Fibroblast of pulmonary artery (primary cell): ENCODE measurements around the gene PIEZO2.
"Not testable (repeated sequence)": the region's sequence is repeated elsewhere in the genome, so short reads cannot be mapped to it uniquely, and the experiment has no call there.

ENCODE experiments used
- DNase-seq: peaks from one replicate; pipeline ENCODE4 v3.0.0-alpha.2; 2010; ENCODE audit warnings: low read depth
- H3K4me3 ChIP-seq: replicated peaks from 2 replicates; pipeline ENCODE4 v1.5.1; 2011; ENCODE audit warnings: low read depth, mild to moderate bottlenecking, control low read depth, low read length, moderate library complexity
- CTCF ChIP-seq: IDR thresholded peaks from 2 replicates; pipeline ENCODE4 v1.5.1; 2011; ENCODE audit warnings: mild to moderate bottlenecking, control low read depth, low read length, inconsistent platforms; ENCODE audit errors: missing control alignments

PIEZO2 gene

GRCh38 chr18:10847907-10848306 is 301.5 kb downstream of the PIEZO2 start:
- no peak for DNase-seq
- no peak for TF ChIP-seq CTCF

GRCh38 chr18:10847408-10847790 is 302.0 kb downstream of the PIEZO2 start:
- H3K4me3 ChIP-seq = no peak overlapping the region
- DNase-seq = no peak
- TF ChIP-seq CTCF = no peak

More at GRCh38 chr18:10847907-10848306, 301.5 kb downstream of the PIEZO2 start:
- H3K4me3 ChIP-seq = no peak overlapping the region

- no peak for DNase-seq
- TF ChIP-seq CTCF = no peak
- no peak overlapping the region for H3K4me3 ChIP-seq
These were observed 302.5 kb downstream of the PIEZO2 start for GRCh38 chr18:10846657-10847407.

- DNase-seq, H3K4me3 ChIP-seq: not testable (repeated sequence)
These were observed 303.3 kb downstream of the PIEZO2 start for GRCh38 chr18:10846035-10846434.

GRCh38 chr18:10843565-10843964 is 305.8 kb downstream of the PIEZO2 start:
- no peak for DNase-seq
- no peak overlapping the region for H3K4me3 ChIP-seq
- TF ChIP-seq CTCF = no peak

GRCh38 chr18:10842861-10843260 is 306.5 kb downstream of the PIEZO2 start:
- H3K4me3 ChIP-seq = no peak overlapping the region
- peak; percentile 56 for DNase-seq
- TF ChIP-seq CTCF = no peak

GRCh38 chr18:10842371-10842770 is 307.0 kb downstream of the PIEZO2 start:
- no peak for DNase-seq
- TF ChIP-seq CTCF = no peak
- no peak overlapping the region for H3K4me3 ChIP-seq
